Skeletal muscle satellite cell (primary cell): ENCODE results near the gene ARPC1A.
A peak's percentile ranks its signal among the peaks of the same experiment; 100 is the strongest.
"Not testable (repeated sequence)": the region's sequence is repeated elsewhere in the genome, so short reads cannot be mapped to it uniquely, and the experiment has no call there.

Source experiments
- H3K27me3 ChIP-seq: 2 replicates; pipeline ENCODE4 v1.7.0; 2013; ENCODE audit warnings: low read length; ENCODE audit not compliant: control insufficient read depth, insufficient read depth
- H3K36me3 ChIP-seq: 2 replicates; pipeline ENCODE4 v1.7.0; 2013; ENCODE audit warnings: mild to moderate bottlenecking, control low read depth, low read length; ENCODE audit not compliant: insufficient read depth
- H3K4me1 ChIP-seq: 2 replicates; pipeline ENCODE4 v1.7.0; 2013; ENCODE audit warnings: low read length; ENCODE audit not compliant: control insufficient read depth, insufficient read depth
- H3K4me2 ChIP-seq: 2 replicates; pipeline ENCODE4 v1.7.0; 2013; ENCODE audit warnings: mild to moderate bottlenecking, low read length
- H3K4me3 ChIP-seq: 2 replicates; pipeline ENCODE4 v1.7.0; 2013; ENCODE audit warnings: low read length
- H3K9ac ChIP-seq: 2 replicates; pipeline ENCODE4 v1.7.0; 2013; ENCODE audit warnings: mild to moderate bottlenecking, low read depth, low read length, moderate library complexity
- H3K9me3 ChIP-seq: replicated peaks from 2 replicates; pipeline ENCODE4 v1.7.0; 2013; ENCODE audit warnings: mild to moderate bottlenecking, control low read depth, low read length

Gene ARPC1A

DNA sequence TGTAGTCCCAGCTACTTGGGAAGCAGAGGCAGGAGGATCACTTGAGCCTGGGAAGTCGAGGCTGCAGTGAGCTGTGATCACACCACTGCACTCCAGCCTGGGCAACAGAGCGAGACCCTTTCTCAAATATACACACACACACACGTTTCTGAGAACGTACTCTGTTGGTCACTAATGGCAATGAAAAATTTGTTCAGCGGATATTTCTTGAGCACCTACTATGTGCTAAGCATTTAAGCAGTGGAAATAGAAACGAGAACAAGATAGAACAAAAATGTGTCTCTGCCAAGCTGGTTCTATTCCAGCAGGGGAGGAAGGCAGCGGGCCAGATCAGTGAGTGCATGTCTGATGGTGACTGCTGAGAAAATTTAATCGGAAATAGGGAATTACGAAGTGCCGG lies 57.5 kb downstream of the ARPC1A start:
- Histone ChIP-seq H3K36me3 (peaks cover 38% of the 10 kb centered on the region), H3K27me3 (no peaks in the 10 kb centered on the region), H3K9ac (no peak overlapping the region), H3K4me1 (peaks cover 28% of the 10 kb centered on the region), H3K4me2 (no peak overlapping the region), H3K4me3 (no peak overlapping the region), H3K9me3 (no peaks in the 10 kb centered on the region)

DNA sequence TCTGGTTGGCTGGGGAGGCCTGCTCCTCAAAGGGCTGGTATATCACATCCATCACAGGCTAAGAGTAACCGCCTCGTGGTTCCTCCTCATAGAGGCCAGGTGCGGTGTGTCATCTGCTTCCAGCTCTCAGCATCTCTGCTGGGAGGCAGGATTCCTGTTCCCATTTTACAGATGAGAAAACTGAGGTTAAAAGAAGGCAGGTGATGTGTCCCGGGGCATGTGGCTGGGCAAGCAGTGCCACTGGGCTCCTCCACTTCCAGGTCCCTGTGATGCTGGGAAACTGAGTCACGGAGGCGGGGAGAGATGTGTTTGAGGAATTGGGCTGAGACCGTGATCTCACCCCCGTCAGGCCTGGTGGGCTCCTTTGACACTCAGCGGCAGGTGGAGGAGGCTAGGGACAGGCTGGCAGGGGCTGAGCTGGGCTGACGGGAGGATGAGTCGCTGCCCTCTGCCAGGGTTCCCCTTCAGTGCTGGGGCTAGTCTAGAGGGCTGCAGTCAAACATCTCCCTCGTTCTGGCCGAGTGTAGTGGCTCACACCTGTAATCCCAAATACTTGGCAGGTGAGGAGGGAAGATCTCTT lies 58.2 kb downstream of the ARPC1A start:
- Histone ChIP-seq H3K9ac (no peak overlapping the region), H3K36me3 (peaks cover 41% of the 10 kb centered on the region), H3K4me2 (no peak overlapping the region), H3K4me1 (peaks cover 27% of the 10 kb centered on the region), H3K9me3 (no peaks in the 10 kb centered on the region), H3K27me3 (no peaks in the 10 kb centered on the region), H3K4me3 (no peak overlapping the region)

GRCh38 chr7:99384523-99384922 lies 58.8 kb downstream of the ARPC1A start:
- Histone ChIP-seq H3K4me1 (peaks cover 21% of the 10 kb centered on the region), H3K4me3 (no peak overlapping the region), H3K36me3 (peaks cover 46% of the 10 kb centered on the region), H3K9ac (no peak overlapping the region), H3K27me3 (no peaks in the 10 kb centered on the region), H3K9me3 (no peaks in the 10 kb centered on the region), H3K4me2 (no peak overlapping the region)

- H3K27me3 ChIP-seq: no peaks in the 10 kb centered on the region
Observed at GRCh38 chr7:99385564-99385963, 59.9 kb downstream of the ARPC1A start.

DNA sequence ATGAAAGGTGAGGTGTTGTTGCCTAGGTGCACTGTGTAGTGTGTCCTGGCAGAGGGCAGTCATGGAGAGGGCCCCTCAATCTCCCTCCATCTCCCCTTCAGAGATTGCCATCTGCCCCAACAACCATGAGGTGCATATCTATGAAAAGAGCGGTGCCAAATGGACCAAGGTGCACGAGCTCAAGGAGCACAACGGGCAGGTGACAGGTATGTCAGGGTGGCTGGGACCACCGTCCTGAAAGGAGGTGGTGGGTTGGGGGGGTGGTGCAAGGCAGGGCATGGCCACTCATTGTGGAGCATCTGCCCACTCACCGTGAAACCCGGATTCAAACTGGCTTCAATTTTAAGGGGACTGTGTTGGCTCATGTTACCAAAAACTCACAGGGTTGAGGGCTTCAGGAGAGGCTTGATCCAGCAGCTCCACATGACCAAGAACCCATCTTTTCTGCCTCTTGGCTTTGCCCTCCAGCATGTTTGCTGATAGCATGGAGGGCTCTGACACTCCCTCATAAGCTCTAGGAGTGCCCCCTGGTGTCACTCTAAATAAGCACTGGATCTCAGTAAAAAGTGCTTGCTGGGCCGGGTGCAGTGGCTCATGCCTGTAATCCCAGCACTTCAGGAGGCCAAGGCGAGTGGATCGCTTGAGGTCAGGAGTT lies 61.0 kb downstream of the ARPC1A start:
- no peaks in the 10 kb centered on the region for H3K4me1 ChIP-seq
- no peaks in the 10 kb centered on the region for H3K9me3 ChIP-seq
- H3K4me3 ChIP-seq: no peak overlapping the region
- no peak overlapping the region for H3K4me2 ChIP-seq
- H3K27me3 ChIP-seq: no peaks in the 10 kb centered on the region
- H3K9ac ChIP-seq: no peak overlapping the region
- peaks cover 57% of the 10 kb centered on the region for H3K36me3 ChIP-seq

More at GRCh38 chr7:99385564-99385963, 59.9 kb downstream of the ARPC1A start:
- Histone ChIP-seq H3K4me1 (peaks cover 10% of the 10 kb centered on the region), H3K36me3 (peaks cover 57% of the 10 kb centered on the region), H3K9ac (no peak overlapping the region), H3K9me3 (no peaks in the 10 kb centered on the region), H3K4me2 (no peak overlapping the region), H3K4me3 (no peak overlapping the region)

DNA sequence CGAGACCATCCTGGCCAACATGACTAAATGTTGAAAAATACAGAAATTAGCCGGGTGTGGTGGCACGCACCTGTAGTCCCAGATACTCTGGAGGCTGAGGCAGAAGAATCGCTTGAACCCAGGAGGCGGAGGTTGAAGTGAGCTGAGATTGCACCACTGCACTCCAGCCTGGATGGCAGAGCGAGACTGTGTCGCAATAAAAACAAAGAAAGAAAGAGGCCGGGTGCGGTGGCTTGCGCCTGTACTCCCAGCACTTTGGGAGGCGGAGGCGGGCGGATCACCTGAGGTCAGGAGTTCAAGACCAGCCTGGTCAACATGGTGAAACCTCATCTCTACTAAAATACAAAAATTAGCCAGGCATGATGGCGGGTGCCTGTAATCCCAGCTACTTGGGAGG lies 61.5 kb downstream of the ARPC1A start:
- H3K4me1 ChIP-seq, H3K4me2 ChIP-seq, H3K4me3 ChIP-seq, H3K9me3 ChIP-seq, H3K27me3 ChIP-seq, H3K9ac ChIP-seq: not testable (repeated sequence)
- H3K36me3 ChIP-seq: peaks cover 60% of the 10 kb centered on the region

DNA sequence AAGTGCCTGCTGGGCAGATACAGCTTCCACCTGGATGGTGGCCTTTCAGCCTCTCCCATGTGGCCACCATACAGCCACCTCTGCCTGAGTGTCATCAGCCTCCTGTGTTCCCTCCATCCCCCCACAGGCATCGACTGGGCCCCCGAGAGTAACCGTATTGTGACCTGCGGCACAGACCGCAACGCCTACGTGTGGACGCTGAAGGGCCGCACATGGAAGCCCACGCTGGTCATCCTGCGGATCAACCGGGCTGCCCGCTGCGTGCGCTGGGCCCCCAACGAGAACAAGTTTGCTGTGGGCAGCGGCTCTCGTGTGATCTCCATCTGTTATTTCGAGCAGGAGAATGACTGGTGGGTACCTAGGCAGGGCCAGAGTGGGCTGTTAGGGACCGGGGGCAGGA lies 62.2 kb downstream of the ARPC1A start:
- Histone ChIP-seq H3K9me3 (no peaks in the 10 kb centered on the region), H3K4me2 (no peak overlapping the region), H3K9ac (no peak overlapping the region), H3K4me3 (no peak overlapping the region), H3K36me3 (peaks cover 67% of the 10 kb centered on the region), H3K4me1 (peaks cover 9% of the 10 kb centered on the region), H3K27me3 (no peaks in the 10 kb centered on the region)

DNA sequence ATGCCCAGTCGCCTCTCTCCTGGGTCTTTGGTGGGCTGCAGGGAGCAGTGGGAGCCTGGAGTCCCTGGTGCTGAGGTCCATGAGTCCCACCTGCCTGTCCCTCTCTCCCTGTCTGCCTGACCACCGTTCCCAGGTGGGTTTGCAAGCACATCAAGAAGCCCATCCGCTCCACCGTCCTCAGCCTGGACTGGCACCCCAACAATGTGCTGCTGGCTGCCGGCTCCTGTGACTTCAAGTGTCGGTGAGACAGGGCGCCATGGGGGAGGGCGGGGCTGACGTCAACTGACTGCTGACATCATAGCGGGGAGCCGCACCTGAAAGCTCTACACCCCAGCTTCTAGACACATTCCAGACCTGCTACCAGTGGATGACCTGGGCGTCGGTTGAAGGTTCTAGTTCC lies 64.1 kb downstream of the ARPC1A start:
- peaks cover 78% of the 10 kb centered on the region for H3K36me3 ChIP-seq
- peaks cover 13% of the 10 kb centered on the region for H3K4me1 ChIP-seq
- H3K9ac ChIP-seq: no peak overlapping the region
- no peaks in the 10 kb centered on the region for H3K27me3 ChIP-seq
- no peaks in the 10 kb centered on the region for H3K9me3 ChIP-seq
- no peak overlapping the region for H3K4me3 ChIP-seq
- no peak overlapping the region for H3K4me2 ChIP-seq

DNA sequence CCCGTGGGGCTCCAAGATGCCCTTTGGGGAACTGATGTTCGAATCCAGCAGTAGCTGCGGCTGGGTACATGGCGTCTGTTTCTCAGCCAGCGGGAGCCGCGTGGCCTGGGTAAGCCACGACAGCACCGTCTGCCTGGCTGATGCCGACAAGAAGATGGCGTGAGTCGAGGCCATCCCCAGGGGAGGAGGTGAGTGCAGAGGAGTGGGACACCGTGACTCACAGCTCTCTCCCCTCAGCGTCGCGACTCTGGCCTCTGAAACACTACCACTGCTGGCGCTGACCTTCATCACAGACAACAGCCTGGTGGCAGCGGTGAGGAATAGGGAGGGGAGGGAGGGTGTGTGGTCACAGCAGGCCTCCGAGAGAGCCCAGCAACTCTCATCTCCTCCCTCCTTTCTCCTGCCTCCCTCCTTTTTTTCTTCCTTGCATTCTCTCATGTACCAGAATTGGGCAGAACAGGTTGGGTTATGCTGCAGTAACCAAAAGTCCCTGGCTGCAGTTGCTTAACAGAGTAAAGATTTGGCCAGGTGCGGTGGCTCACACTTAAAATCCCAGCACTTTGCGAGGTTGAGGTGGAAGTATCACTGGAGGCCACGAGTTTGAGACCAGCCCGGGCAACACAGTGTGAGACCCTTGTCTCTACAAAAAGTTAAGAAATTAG lies 65.4 kb downstream of the ARPC1A start:
- H3K4me1 ChIP-seq: peaks cover 13% of the 10 kb centered on the region
- no peak overlapping the region for H3K4me3 ChIP-seq
- H3K36me3 ChIP-seq: peaks cover 90% of the 10 kb centered on the region
- no peaks in the 10 kb centered on the region for H3K9me3 ChIP-seq
- no peak overlapping the region for H3K4me2 ChIP-seq
- H3K9ac ChIP-seq: no peak overlapping the region
- H3K27me3 ChIP-seq: no peaks in the 10 kb centered on the region

- H3K9me3 ChIP-seq: no peaks in the 10 kb centered on the region
- peaks cover 13% of the 10 kb centered on the region for H3K4me1 ChIP-seq
- no peak overlapping the region for H3K4me3 ChIP-seq
- H3K9ac ChIP-seq: no peak overlapping the region
- H3K27me3 ChIP-seq: no peaks in the 10 kb centered on the region
- no peak overlapping the region for H3K4me2 ChIP-seq
- H3K36me3 ChIP-seq: peaks cover 88% of the 10 kb centered on the region
Observed at GRCh38 chr7:99392046-99392445, 66.3 kb downstream of the ARPC1A start.

- peaks cover 13% of the 10 kb centered on the region for H3K4me1 ChIP-seq
- H3K4me3 ChIP-seq: no peak overlapping the region
- H3K9ac ChIP-seq: no peak overlapping the region
- H3K27me3 ChIP-seq: no peaks in the 10 kb centered on the region
- no peaks in the 10 kb centered on the region for H3K9me3 ChIP-seq
- H3K36me3 ChIP-seq: peaks cover 90% of the 10 kb centered on the region
- peak overlapping the region; percentile 60 for H3K4me2 ChIP-seq
Observed at GRCh38 chr7:99392659-99393354, 67.1 kb downstream of the ARPC1A start.
